Activated naive CD8-positive, alpha-beta T cell treated with anti-CD3 and anti-CD28 coated beads for 36 hours (primary cell): ENCODE results near the gene EME2. TPM values are rescaled to one million over a fixed set of nuclear protein-coding genes. Genes with fewer than 3 reads are reported as not detected.

ENCODE experiments used
- DNase-seq: peaks from one replicate; pipeline ENCODE4 v3.0.0; 2021
- H3K27ac Mint-ChIP-seq: one replicate; pipeline ENCODE4 v1.8.0; 2022; ENCODE audit warnings: mild to moderate bottlenecking, moderate library complexity, mixed read lengths
- H3K27me3 Mint-ChIP-seq: one replicate; pipeline ENCODE4 v1.8.0; 2022; ENCODE audit warnings: mild to moderate bottlenecking, mixed read lengths
- H3K36me3 Mint-ChIP-seq: one replicate; pipeline ENCODE4 v1.8.0; 2021; ENCODE audit warnings: mild to moderate bottlenecking, mixed read lengths
- H3K4me1 Mint-ChIP-seq: one replicate; pipeline ENCODE4 v1.8.0; 2021; ENCODE audit warnings: mixed read lengths
- H3K4me3 Mint-ChIP-seq: one replicate; pipeline ENCODE4 v1.8.0; 2022; ENCODE audit warnings: mild to moderate bottlenecking, moderate library complexity, mixed read lengths
- H3K9me3 Mint-ChIP-seq: one replicate; pipeline ENCODE4 v1.8.0; 2022; ENCODE audit warnings: mixed read lengths
- total RNA-seq, 2 experiments: library from RNA; stranded (reverse); gene quantifications; one replicate each; pipeline ENCODE4 v1.2.3, GENCODE V29; 2021

EME2 gene
- total RNA-seq, 2 experiments from 2014 or later = 17.2 to 20.1 TPM

DNA sequence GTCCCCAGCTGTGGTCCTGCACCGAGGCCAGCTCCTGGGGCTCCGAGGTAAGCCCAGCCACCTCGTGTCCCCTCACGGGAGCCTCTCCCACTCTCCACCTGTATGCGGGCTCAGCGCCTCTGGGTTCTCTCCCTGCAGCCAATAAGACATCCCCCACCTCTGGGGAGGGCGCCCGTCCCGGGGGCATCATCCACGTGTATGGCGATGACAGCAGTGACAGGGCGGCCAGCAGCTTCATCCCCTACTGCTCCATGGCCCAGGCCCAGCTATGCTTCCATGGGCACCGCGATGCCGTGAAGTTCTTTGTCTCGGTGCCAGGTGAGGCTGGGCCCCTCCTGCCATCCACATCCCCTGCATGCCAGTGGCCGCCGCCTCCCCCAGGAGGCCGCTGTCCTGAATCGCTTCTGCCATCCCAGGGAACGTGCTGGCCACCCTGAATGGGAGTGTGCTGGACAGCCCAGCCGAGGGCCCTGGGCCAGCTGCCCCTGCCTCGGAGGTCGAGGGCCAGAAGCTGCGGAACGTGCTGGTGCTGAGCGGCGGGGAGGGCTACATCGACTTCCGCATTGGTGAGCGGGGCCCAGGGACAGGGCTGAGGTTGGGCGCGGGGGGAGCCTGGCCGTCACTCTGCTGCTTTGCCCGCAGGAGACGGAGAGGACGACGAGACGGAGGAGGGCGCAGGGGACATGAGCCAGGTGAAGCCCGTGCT lies 4.4 kb upstream of the EME2 start:
- Mint-ChIP-seq H3K4me3 (no peak overlapping the region), H3K4me1 (peaks cover 7% of the 10 kb centered on the region), H3K36me3 (peaks cover 16% of the 10 kb centered on the region), H3K27me3 (peaks cover 3% of the 10 kb centered on the region), H3K27ac (no peak overlapping the region), H3K9me3 (no peaks in the 10 kb centered on the region)
- no peak for DNase-seq

DNA sequence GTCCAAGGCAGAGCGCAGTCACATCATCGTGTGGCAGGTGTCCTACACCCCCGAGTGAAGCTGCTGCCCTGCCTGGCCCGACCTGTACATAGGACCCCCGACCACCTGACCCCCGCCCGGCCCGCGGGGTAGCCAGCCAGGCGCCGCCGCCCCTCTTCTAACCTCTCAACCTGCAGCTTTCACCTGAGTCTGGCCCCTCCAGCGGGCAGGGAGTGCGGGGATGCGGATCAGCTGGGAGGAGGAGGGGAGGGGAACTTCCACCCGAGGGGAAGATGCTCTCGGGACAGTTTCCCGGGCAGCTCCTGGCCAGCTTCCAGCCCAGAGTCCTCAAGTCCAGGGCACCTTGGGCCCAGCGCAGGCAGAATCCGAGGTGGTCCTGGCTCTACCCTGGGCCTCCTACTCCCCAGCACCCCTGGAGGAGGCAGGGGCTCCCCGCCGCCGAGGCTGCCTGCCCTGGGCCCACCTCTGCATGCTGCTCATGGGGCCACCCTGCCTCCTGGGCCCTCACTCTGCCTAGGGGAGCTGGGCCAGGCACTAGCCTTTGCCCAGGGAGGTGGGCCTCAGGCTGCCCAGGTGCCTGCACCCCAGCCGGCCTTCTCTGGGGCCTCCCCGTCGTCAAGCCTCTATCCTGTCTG lies 3.7 kb upstream of the EME2 start:
- H3K4me3 Mint-ChIP-seq = no peak overlapping the region
- no peaks in the 10 kb centered on the region for H3K9me3 Mint-ChIP-seq
- H3K27ac Mint-ChIP-seq = no peak overlapping the region
- peaks cover 16% of the 10 kb centered on the region for H3K36me3 Mint-ChIP-seq
- H3K27me3 Mint-ChIP-seq = peaks cover 3% of the 10 kb centered on the region
- no peak for DNase-seq
- H3K4me1 Mint-ChIP-seq = peaks cover 8% of the 10 kb centered on the region

DNA sequence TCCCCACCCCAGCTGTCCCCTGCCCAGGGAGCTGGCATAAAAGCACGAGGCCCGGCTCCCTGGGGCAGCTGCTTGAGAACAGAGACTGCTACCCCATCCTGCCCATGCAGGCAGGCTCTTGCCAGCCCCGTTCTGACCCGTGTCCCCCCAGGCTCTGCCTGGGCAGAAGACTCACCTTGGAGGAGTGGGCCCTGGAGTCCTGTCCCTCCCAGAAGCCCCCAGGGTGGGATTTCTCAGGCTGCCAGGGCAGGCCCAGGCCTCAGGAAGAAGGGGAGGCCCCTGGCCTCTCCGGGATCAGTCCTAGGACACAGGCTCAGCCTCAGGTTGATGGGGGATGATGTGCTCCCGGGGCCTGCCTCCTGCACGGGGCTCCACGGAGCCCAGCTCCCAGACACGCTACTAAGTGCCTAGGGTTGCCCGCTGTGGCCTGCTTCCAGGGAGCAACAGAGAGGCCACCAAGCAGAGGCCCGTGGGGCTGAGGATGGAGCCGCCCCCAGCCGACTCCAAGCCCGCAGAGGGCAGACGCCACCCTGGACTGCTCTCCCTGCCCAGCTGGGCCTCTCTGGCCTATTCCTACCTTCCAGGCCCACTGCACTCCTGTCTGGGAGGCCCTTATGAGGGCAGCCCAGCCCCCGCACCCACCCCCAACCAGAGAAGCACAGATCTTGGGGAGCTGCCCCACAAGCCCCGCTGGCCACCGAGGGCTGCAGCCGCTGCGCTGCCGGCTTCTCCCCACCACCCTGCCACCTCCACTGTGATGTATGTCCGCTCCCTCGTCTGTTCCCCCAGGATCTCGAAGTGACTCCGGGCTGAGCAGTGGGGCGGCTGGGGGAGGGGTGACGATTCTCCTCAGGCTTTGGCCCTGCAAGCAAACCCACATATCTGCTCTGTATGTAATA lies 3.0 kb upstream of the EME2 start:
- peaks cover 16% of the 10 kb centered on the region for H3K36me3 Mint-ChIP-seq
- peaks cover 10% of the 10 kb centered on the region for H3K4me1 Mint-ChIP-seq
- H3K4me3 Mint-ChIP-seq = peak overlapping the region; percentile 76
- H3K9me3 Mint-ChIP-seq = no peaks in the 10 kb centered on the region
- H3K27ac Mint-ChIP-seq = peak overlapping the region; percentile 79
- H3K27me3 Mint-ChIP-seq = peaks cover 3% of the 10 kb centered on the region
- no peak for DNase-seq

DNA sequence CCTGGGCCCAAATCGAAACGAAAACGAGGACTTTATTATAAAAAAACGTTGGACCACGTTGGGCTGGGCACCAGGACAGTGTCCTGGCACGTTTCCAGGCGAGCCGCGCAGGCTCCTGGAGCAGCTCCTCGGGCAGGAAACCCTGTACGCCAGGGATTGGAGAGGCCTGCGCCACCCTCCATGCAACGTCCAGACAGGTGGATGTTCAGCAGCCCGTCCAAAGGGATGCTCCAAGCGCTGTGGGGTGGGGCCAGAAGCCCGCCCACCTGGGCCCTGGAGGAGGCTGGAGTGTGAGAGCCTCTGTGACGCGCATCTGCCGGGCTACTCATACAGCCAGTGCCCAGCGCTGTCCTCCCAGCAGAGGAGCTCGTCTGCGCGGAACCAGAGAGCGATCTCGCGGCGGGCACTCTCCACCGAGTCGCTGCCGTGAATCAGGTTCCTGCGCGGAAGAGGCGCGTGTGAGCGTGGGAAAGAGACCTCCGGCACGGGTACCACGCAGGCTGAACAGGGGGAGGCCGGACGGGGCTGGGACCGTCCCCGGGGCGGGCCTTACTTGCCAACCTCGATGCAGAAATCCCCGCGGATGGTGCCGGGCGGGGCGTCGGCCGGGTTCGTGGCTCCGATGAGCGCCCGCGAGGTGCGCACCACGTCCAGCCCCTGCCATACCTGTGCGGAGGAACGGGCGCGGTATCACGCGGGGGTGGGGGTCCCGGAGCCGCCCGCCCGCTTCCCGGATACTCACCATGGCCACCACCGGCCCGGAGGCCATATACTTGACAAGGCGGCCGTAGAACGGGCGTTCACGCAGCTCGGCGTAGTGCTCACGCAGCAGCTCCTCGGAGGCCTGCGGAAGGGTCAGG lies 2.1 kb upstream of the EME2 start:
- H3K27ac Mint-ChIP-seq = peak overlapping the region; percentile 79
- H3K4me3 Mint-ChIP-seq = peak overlapping the region; percentile 76
- peak; percentile 63 for DNase-seq
- peaks cover 10% of the 10 kb centered on the region for H3K4me1 Mint-ChIP-seq
- H3K27me3 Mint-ChIP-seq = peaks cover 3% of the 10 kb centered on the region
- peaks cover 16% of the 10 kb centered on the region for H3K36me3 Mint-ChIP-seq
- H3K9me3 Mint-ChIP-seq = no peaks in the 10 kb centered on the region

DNA sequence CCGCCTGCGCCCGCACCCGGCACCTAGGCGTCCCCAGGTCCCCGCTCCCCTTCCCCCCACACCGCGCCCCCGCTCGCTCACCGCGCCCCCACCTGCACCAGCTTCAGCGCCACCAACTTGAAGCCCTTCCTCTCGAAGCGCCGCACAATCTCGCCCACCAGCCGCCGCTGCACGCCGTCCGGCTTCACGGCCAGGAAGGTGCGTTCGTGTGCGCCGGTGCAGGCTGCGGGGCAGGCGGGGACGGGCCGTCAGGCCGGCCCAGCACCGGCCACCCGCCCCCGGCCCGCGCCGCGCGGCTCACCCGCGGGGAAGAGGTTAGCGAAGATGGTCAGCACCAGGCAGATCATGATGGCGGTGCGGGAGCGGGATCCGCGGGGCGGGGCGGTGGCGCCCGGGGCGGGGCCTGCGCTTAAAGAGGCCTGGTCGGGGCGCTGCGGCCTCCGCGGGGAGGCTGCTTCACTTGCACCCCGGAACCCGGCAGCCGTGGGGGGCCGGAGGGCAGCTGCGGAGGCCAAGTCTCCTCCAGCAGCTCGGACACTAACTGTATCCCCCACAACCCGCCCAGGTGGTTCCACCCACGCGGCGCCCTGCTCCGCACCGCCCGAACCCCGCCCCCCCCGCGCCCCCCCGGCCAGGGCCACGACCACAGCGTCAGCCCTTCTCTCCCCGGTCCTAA lies 1.3 kb upstream of the EME2 start, which contains the start of gene NME3:
Gene NME3, minus strand, starts transcription at position 356 of the 676 bp plus-strand sequence. Its CDS starts 9 bp downstream, at position 347.
- Mint-ChIP-seq H3K4me3 (peak within 1 kb of the TSS; percentile 99), H3K4me1 (peaks cover 10% of the 10 kb centered on the region), H3K36me3 (peaks cover 16% of the 10 kb centered on the region), H3K9me3 (no peaks in the 10 kb centered on the region), H3K27me3 (peaks cover 3% of the 10 kb centered on the region), H3K27ac (peak within 1 kb of the TSS; percentile 99)
- peak; percentile 80 for DNase-seq

DNA sequence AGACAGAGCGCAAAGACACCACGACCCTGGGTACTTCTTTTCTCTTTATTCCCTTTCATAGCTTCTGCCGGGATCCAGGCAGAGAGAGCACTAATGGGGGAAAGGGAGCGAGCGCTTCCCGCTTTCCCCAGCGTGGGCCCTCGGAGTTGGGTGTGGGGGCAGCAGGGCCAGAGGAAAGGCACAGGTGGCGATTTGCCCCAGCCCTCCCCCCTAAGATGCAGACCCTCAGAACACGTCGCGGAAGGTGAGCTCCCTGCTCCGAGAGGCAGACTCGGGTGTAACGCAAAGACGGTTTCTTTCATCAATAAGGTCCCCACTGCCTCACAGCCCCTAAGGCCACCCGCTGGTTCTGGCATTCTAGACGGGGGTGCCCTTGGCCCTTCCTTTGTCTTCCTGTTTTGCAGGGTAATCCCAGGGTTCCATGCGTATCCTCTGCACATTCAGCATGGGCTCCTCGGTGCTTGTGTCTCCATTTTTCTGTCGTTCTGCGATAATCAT lies 697 bp upstream of the EME2 start:
- H3K4me3 Mint-ChIP-seq = peak overlapping the region; percentile 99
- H3K36me3 Mint-ChIP-seq = peaks cover 16% of the 10 kb centered on the region
- no peaks in the 10 kb centered on the region for H3K9me3 Mint-ChIP-seq
- H3K4me1 Mint-ChIP-seq = peaks cover 10% of the 10 kb centered on the region
- peak overlapping the region; percentile 99 for H3K27ac Mint-ChIP-seq
- H3K27me3 Mint-ChIP-seq = peaks cover 3% of the 10 kb centered on the region
- peak; percentile 18 for DNase-seq

DNA sequence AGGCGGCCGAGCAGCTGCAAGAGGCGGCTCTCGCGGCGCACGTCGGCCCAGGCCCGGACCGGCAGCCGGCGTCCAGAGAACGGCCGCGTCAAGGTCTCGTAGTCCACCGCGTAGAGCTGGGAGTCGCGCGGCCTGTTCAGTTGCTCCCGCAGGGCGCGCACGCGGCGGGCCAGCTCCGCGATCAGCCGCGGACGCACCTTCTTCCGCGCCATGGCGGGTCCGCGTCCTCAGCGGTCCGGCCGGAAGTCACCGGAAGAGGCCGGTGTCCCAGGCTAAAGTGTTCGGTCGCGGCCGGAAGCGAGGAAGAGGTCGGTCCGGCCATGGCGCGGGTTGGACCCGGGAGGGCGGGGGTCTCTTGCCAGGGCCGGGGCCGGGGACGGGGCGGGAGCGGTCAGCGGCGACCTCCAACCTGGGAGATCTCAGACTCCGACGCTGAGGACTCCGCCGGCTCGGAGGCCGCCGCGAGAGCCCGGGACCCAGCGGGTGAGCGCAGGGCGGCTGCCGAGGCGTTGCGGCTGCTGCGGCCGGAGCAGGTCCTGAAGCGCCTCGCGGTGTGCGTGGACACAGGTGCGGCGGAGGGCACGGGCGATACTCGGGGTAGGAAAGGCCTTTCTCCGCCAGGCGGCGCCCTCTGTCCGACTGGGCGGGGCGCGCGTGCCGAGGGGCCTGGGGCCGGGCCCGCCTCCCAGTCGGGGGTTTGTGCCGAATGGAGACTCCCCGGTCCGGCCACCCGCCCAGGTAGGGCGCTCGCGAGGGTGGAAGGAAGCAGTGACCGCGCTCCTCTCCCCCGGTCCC lies 495 bp downstream of the EME2 start, which contains the start of gene MRPS34:
Gene MRPS34, minus strand, starts transcription at position 227 of the 795 bp plus-strand sequence. Its CDS starts 15 bp downstream, at position 212.
- Mint-ChIP-seq H3K9me3 (no peaks in the 10 kb centered on the region), H3K27me3 (peaks cover 3% of the 10 kb centered on the region), H3K4me1 (peaks cover 10% of the 10 kb centered on the region), H3K36me3 (peaks cover 14% of the 10 kb centered on the region), H3K4me3 (peak within 1 kb of the TSS; percentile 99), H3K27ac (peak within 1 kb of the TSS; percentile 99)
- DNase-seq = peak; percentile 87

DNA sequence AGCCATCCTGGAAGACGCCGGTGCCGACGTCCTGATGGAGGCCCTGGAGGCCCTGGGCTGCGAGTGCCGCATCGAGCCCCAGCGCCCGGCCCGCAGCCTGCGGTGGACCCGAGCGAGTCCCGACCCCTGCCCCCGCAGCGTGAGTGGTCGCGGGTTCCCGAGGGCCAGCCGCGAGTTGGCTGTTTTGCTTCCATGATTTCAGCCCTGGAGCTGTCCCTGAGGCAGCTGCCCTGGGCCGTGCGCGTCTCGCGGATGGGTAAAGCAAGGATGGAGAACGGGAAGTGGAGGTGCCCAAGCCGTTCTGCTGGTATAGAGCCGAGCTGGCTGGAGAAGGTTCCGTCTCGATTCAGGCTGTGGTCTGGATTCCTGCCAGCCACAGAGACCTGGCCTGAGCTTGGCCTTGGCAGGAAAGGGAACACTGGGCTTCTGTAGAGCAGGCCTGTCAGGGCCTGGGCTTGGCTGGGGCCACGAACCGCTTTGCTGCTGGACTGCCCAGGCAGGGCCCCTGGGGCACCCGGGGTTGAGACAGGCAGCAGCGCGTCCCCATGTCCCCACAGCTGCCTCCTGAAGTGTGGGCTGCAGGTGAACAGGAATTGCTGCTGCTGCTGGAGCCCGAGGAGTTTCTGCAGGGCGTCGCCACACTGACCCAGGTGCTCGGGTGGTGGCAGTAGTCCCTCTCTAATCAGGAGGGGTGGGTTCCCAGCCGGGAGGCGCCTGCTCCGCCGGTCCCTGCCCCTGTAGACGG lies 1.3 kb downstream of the EME2 start:
- no peak for DNase-seq
- peaks cover 3% of the 10 kb centered on the region for H3K27me3 Mint-ChIP-seq
- H3K27ac Mint-ChIP-seq = peak overlapping the region; percentile 42

DNA sequence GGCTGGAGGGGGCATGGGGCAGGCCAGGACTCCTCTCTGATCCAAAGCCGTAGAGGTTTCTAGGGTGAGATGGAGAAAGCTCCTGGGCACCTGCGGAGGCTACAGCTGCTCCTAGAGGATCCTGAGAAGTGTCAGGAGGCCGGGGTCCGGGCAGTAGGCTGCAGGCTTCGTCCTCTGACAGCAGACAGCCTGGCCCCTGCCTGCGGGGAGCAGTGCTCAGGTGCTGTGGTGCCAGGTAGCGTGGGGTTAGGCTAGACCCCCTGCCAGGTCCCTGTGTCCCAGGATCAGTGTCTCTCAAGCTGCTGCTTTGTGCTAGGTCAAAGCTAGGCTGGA lies 1.8 kb downstream of the EME2 start:
- Mint-ChIP-seq H3K4me3 (peak overlapping the region; percentile 99), H3K27me3 (peaks cover 3% of the 10 kb centered on the region)

More for the DNA sequence above, 1.3 kb downstream of the EME2 start:
- Mint-ChIP-seq H3K9me3 (no peaks in the 10 kb centered on the region), H3K4me1 (peaks cover 10% of the 10 kb centered on the region), H3K4me3 (peak overlapping the region; percentile 99), H3K36me3 (peaks cover 14% of the 10 kb centered on the region)

DNA sequence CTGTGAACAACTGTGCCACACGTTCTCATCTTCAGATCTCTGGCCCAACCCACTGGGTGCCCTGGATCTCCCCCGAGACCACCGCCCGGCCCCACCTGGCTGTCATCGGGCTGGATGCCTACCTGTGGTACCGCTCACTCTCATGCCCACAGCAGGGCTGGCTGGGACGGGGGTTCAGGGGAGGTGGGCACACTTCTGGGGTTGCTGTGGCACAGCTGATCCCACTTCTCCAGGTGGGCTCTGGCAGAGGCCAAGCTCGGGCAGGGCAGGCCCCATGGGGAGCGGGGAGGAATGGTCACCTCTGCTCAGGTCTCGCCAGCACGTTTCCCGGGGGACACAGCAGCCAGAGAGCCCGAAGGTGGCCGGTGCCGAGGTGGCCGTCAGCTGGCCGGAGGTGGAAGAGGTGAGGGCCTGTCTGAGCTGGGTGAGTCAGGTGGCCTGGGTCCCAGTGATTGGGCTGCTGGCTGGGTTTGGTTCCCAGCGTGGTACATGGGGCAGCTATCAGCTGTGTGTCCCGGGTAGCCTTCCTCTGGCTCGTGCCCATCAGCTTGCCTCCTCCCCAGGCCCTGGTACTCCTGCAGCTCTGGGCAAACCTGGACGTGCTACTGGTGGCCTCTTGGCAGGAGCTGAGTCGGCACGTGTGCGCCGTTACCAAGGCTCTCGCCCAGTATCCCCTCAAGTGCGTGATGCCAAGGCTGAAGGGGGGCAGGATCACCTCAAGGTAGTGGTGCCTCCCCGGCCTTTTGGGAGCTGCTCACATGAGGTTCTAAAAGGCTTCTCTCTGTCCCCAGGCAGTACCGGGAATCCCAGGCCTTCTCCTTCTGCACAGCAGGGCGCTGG lies 2.6 kb downstream of the EME2 start:
- Mint-ChIP-seq H3K9me3 (no peaks in the 10 kb centered on the region), H3K27me3 (peaks cover 3% of the 10 kb centered on the region), H3K36me3 (peaks cover 11% of the 10 kb centered on the region), H3K4me3 (peak overlapping the region; percentile 29), H3K4me1 (peaks cover 7% of the 10 kb centered on the region), H3K27ac (no peak overlapping the region)
- no peak for DNase-seq

More for the DNA sequence above, 1.8 kb downstream of the EME2 start:
- Mint-ChIP-seq H3K9me3 (no peaks in the 10 kb centered on the region), H3K4me1 (peaks cover 10% of the 10 kb centered on the region), H3K27ac (no peak overlapping the region), H3K36me3 (peaks cover 14% of the 10 kb centered on the region)
- no peak for DNase-seq

DNA sequence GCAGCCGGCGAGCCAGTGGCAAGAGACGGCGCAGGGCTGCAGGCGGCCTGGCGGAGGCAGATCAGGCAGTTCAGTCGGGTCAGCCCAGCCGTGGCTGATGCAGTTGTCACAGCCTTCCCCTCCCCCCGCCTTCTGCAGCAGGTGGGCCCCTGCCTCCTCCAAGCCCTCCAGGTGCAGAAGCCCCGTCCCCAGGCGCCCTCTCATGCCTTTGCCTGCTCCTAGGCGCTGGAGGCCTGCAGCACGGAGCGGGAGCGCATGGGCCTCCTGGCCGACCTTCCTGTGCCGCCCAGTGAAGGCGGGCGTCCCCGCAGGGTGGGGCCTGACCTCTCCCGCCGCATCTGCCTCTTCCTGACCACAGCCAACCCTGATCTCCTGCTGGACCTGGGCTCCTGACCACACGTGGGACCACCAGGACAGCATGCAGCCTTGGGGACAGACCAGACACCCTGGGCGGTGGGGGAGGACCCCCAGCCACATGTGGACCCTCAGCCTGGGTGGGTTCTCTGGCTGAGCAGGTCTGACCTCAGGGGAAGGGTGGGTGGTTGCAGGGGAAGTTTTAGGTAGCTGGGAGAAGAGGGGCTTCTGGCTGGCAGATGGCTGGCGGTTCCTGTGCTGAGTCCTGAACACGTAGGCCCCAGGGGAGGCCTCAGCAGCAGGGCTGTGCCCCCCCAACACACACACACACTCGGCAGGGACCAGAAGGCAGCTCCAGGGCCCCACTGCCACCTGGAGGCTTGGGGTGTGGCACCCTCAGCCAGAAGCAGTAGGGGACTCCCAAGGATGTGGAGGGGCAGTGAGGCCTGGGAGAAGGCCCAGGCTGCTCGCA lies 3.4 kb downstream of the EME2 start:
- H3K9me3 Mint-ChIP-seq = no peaks in the 10 kb centered on the region
- H3K4me1 Mint-ChIP-seq = peaks cover 5% of the 10 kb centered on the region
- H3K27me3 Mint-ChIP-seq = peaks cover 3% of the 10 kb centered on the region
- H3K4me3 Mint-ChIP-seq = no peak overlapping the region
- no peak for DNase-seq
- peaks cover 9% of the 10 kb centered on the region for H3K36me3 Mint-ChIP-seq
- H3K27ac Mint-ChIP-seq = no peak overlapping the region
